ENCODE measurements around the gene ANXA2R.

DNA sequence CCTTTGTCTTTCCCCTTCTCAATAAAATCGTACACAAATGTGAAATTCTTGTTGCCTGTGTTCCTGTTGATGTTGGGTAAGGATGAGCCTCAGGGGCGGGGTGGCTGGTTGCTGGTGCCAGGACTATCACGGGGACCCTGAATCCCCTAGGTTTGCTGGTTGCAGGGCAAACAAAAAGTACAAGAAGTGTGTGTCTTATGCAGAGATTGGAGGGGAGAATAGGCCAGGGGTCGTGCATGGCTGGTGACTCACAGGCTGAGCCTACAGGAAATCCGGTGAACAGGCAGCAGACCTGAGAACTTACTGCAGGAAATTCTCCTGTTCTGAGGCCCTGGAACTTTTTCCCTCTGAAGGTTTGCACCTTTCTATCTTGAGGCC is 5.5 kb downstream of the ANXA2R start:
- TF ChIP-seq, protein P1, sequence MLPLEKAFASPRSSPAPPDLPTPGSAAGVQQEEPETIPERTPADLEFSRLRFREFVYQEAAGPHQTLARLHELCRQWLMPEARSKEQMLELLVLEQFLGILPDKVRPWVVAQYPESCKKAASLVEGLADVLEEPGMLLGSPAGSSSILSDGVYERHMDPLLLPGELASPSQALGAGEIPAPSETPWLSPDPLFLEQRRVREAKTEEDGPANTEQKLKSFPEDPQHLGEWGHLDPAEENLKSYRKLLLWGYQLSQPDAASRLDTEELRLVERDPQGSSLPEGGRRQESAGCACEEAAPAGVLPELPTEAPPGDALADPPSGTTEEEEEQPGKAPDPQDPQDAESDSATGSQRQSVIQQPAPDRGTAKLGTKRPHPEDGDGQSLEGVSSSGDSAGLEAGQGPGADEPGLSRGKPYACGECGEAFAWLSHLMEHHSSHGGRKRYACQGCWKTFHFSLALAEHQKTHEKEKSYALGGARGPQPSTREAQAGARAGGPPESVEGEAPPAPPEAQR (tag by site-specific recombination; IDR thresholded peaks at IDR 0.05) = no peak
- no peak for TF ChIP-seq ZNF561 (tag by site-specific recombination; IDR thresholded peaks at IDR 0.05; ENCODE audit: borderline replicate concordance)
- no peak for TF ChIP-seq ZBTB8A (tag by site-specific recombination; IDR thresholded peaks at IDR 0.05)
- no peak for TF ChIP-seq ZNF24 (tag by site-specific recombination; IDR thresholded peaks at IDR 0.05)
- TF ChIP-seq ZNF677 (tag by site-specific recombination; IDR thresholded peaks at IDR 0.05) = no peak
- TF ChIP-seq, protein P2, sequence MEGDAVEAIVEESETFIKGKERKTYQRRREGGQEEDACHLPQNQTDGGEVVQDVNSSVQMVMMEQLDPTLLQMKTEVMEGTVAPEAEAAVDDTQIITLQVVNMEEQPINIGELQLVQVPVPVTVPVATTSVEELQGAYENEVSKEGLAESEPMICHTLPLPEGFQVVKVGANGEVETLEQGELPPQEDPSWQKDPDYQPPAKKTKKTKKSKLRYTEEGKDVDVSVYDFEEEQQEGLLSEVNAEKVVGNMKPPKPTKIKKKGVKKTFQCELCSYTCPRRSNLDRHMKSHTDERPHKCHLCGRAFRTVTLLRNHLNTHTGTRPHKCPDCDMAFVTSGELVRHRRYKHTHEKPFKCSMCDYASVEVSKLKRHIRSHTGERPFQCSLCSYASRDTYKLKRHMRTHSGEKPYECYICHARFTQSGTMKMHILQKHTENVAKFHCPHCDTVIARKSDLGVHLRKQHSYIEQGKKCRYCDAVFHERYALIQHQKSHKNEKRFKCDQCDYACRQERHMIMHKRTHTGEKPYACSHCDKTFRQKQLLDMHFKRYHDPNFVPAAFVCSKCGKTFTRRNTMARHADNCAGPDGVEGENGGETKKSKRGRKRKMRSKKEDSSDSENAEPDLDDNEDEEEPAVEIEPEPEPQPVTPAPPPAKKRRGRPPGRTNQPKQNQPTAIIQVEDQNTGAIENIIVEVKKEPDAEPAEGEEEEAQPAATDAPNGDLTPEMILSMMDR (tag by site-specific recombination; IDR thresholded peaks at IDR 0.05) = no peak
- TF ChIP-seq, protein P3, sequence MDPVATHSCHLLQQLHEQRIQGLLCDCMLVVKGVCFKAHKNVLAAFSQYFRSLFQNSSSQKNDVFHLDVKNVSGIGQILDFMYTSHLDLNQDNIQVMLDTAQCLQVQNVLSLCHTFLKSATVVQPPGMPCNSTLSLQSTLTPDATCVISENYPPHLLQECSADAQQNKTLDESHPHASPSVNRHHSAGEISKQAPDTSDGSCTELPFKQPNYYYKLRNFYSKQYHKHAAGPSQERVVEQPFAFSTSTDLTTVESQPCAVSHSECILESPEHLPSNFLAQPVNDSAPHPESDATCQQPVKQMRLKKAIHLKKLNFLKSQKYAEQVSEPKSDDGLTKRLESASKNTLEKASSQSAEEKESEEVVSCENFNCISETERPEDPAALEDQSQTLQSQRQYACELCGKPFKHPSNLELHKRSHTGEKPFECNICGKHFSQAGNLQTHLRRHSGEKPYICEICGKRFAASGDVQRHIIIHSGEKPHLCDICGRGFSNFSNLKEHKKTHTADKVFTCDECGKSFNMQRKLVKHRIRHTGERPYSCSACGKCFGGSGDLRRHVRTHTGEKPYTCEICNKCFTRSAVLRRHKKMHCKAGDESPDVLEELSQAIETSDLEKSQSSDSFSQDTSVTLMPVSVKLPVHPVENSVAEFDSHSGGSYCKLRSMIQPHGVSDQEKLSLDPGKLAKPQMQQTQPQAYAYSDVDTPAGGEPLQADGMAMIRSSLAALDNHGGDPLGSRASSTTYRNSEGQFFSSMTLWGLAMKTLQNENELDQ (tag by site-specific recombination; IDR thresholded peaks at IDR 0.05; ENCODE audit: low read depth) = no peak

Measured in HEK293 (cell line).